ENCODE results near the gene SOCS4.
A peak's percentile ranks its signal among the peaks of the same experiment; 100 is the strongest.
"Not testable (repeated sequence)": the region's sequence is repeated elsewhere in the genome, so short reads cannot be mapped to it uniquely, and the experiment has no call there.

The SOCS4 gene

GRCh38 chr14:55052269-55052930 lies 25.4 kb downstream of the SOCS4 start:
- no peak for DNase-seq (ENCODE audit: low read depth in 2 of 2)

- no peak for DNase-seq (ENCODE audit: low read depth in 2 of 2)
These were observed 26.0 kb downstream of the SOCS4 start for GRCh38 chr14:55053018-55053417.

- DNase-seq (ENCODE audit: low read depth in 2 of 2): no peak
These were observed 26.5 kb downstream of the SOCS4 start for GRCh38 chr14:55053500-55053899.

- no peak for DNase-seq (ENCODE audit: low read depth in 2 of 2)
These were observed 27.1 kb downstream of the SOCS4 start for GRCh38 chr14:55054098-55054497.

GRCh38 chr14:55057919-55058318 lies 30.9 kb downstream of the SOCS4 start:
- DNase-seq (ENCODE audit: low read depth in 2 of 2): no peak

- DNase-seq (ENCODE audit: low read depth in 2 of 2): no peak
These were observed 32.3 kb downstream of the SOCS4 start for GRCh38 chr14:55059333-55059732.

GRCh38 chr14:55062517-55063351 lies 35.7 kb downstream of the SOCS4 start:
- no peak for DNase-seq (ENCODE audit: low read depth in 2 of 2)

- DNase-seq (ENCODE audit: low read depth in 2 of 2): not testable (repeated sequence)
These were observed 37.9 kb downstream of the SOCS4 start for GRCh38 chr14:55064896-55065295.

- no peak for DNase-seq (ENCODE audit: low read depth in 2 of 2)
These were observed 38.4 kb downstream of the SOCS4 start for GRCh38 chr14:55065411-55065810.

- no peak for DNase-seq (ENCODE audit: low read depth in 2 of 2)
These were observed 39.2 kb downstream of the SOCS4 start for GRCh38 chr14:55066223-55066622.

- no peak for DNase-seq (ENCODE audit: low read depth in 2 of 2)
These were observed 44.0 kb downstream of the SOCS4 start for GRCh38 chr14:55070981-55071411.

GRCh38 chr14:55071870-55072640 lies 45.0 kb downstream of the SOCS4 start:
- DNase-seq (ENCODE audit: low read depth in 2 of 2): peak in 1 of 2 donors; percentile 6

- no peak for DNase-seq (ENCODE audit: low read depth in 2 of 2)
These were observed 46.8 kb downstream of the SOCS4 start for GRCh38 chr14:55073856-55074255.

GRCh38 chr14:55074662-55075061 lies 47.6 kb downstream of the SOCS4 start:
- no peak for DNase-seq (ENCODE audit: low read depth in 2 of 2)

GRCh38 chr14:55075628-55076175 lies 48.7 kb downstream of the SOCS4 start:
- DNase-seq (ENCODE audit: low read depth in 2 of 2): no peak

GRCh38 chr14:55077170-55078151 lies 50.4 kb downstream of the SOCS4 start:
- no peak for DNase-seq (ENCODE audit: low read depth in 2 of 2)

GRCh38 chr14:55079961-55080360 lies 52.9 kb downstream of the SOCS4 start:
- DNase-seq (ENCODE audit: low read depth in 2 of 2): not testable (repeated sequence)

- no peak for DNase-seq (ENCODE audit: low read depth in 2 of 2)
These were observed 57.5 kb downstream of the SOCS4 start for GRCh38 chr14:55084401-55085059.

- DNase-seq (ENCODE audit: low read depth in 2 of 2): no peak
These were observed 58.1 kb downstream of the SOCS4 start for GRCh38 chr14:55085060-55085660.

GRCh38 chr14:55086938-55087337 lies 59.9 kb downstream of the SOCS4 start:
- DNase-seq (ENCODE audit: low read depth in 2 of 2): no peak

Measured in stimulated activated CD8-positive, alpha-beta memory T cell treated with anti-CD3 and anti-CD28 coated beads, Interleukin-2, amount 100 ng/mL, for 1 hour (primary cell).